GM12878 (cell line): ENCODE measurements around the gene SYT1. TPM values are rescaled to one million over a fixed set of nuclear protein-coding genes. Genes with fewer than 3 reads are reported as not detected.

Experiments used
- ATAC-seq: fragments of 200-7000 bp; cut with Tn5 transposase; 3 replicates; pipeline ENCODE4 v1.9.1; 2020; ENCODE audit warnings: mild to moderate bottlenecking, moderate library complexity
- BruUV-seq: library from RNA; stranded (reverse); fragments of 400-500 nt; replicated peaks from 2 replicates; lab custom pipeline; 2021; lab: Mats Ljungman, UMichigan
- CTCF ChIA-PET: fragments of 300-600 bp; sonication (Branson Sonifier 250); formaldehyde crosslinking; extraction: SDS; loops from one replicate; lab custom pipeline; 2021; ENCODE audit warnings: inconsistent platforms; lab: Yijun Ruan, JAX
- POLR2A ChIA-PET: fragments of 350-600 bp; formaldehyde crosslinking; extraction: SDS; loops from one replicate; lab custom pipeline; 2021; ENCODE audit warnings: inconsistent platforms; lab: Charles Lee
- RAD21 ChIA-PET: fragments of 300-600 bp; sonication (Branson Sonifier 250); formaldehyde crosslinking; loops from one replicate; lab custom pipeline; 2023; ENCODE audit warnings: antibody characterized with exemption; ENCODE audit not compliant: unreplicated experiment; lab: Charles Lee
- SMC1A ChIA-PET: fragments of 300-600 bp; sonication (Branson Sonifier 250); formaldehyde crosslinking; loops from one replicate; lab custom pipeline; 2023; ENCODE audit not compliant: unreplicated experiment, uncharacterized antibody; lab: Charles Lee
- DNase-seq: peaks from one replicate; pipeline ENCODE4 v3.0.0-alpha.2; 2011; ENCODE audit warnings: low read depth, low spot score
- FAIRE-seq: peaks from 3 replicates; lab custom pipeline; 2011; peaks lifted over from hg19 to GRCh38; lab: Jason Lieb, UNC
- H2AFZ ChIP-seq: 2 replicates; pipeline ENCODE4 v1.6.0; 2011; ENCODE audit warnings: low read depth, low read length, control low read depth; ENCODE audit not compliant: control insufficient read depth
- H3K27ac ChIP-seq: 2 replicates; pipeline ENCODE4 v1.5.1; 2011; ENCODE audit warnings: control low read depth; ENCODE audit not compliant: control insufficient read depth, insufficient read depth
- H3K27me3 ChIP-seq, 2 experiments: replicated peaks in 1 of 2; 2 replicates each; pipeline versions ENCODE4 v1.6.0 to v1.6.1; 2011; ENCODE audit warnings: low read length in 1 of 2; ENCODE audit not compliant: control insufficient read depth in 2 of 2, insufficient read depth in 2 of 2
- H3K36me3 ChIP-seq, 2 experiments: 2 replicates each; pipeline ENCODE4 v1.5.1; 2011; ENCODE audit warnings: low read length in 1 of 2; ENCODE audit not compliant: control insufficient read depth in 2 of 2, insufficient read depth in 2 of 2
- H3K4me1 ChIP-seq: 2 replicates; pipeline ENCODE4 v1.6.1; 2011; ENCODE audit warnings: mild to moderate bottlenecking, low read length, moderate library complexity, mixed read lengths; ENCODE audit not compliant: control insufficient read depth, insufficient read depth
- H3K4me2 ChIP-seq: 2 replicates; pipeline ENCODE4 v1.6.0; 2011; ENCODE audit warnings: control low read depth; ENCODE audit not compliant: control insufficient read depth, insufficient read depth
- H3K4me3 ChIP-seq: fragments of 200-600 bp; sonication (generic); 2 replicates; pipeline ENCODE4 v1.5.1; 2016
- H3K79me2 ChIP-seq: 2 replicates; pipeline ENCODE4 v1.6.0; 2011; ENCODE audit warnings: low read length; ENCODE audit not compliant: control insufficient read depth, insufficient read depth
- H3K9ac ChIP-seq: 2 replicates; pipeline ENCODE4 v1.8.0; 2011; ENCODE audit warnings: low read length, control low read depth, mixed read lengths; ENCODE audit not compliant: control insufficient read depth, insufficient read depth
- H3K9me3 ChIP-seq: replicated peaks from 3 replicates; pipeline ENCODE4 v1.5.1; 2011; ENCODE audit warnings: mild to moderate bottlenecking, low read length; ENCODE audit not compliant: control insufficient read depth, insufficient read depth
- H4K20me1 ChIP-seq: 2 replicates; pipeline ENCODE4 v1.6.0; 2011; ENCODE audit not compliant: control insufficient read depth, insufficient read depth
- ATF2 ChIP-seq: IDR thresholded peaks from 2 replicates; pipeline ENCODE4 v1.6.1; 2012; ENCODE audit warnings: low read length, inconsistent platforms
- ATF3 ChIP-seq: IDR thresholded peaks from 2 replicates; pipeline ENCODE4 v1.6.1; 2011; ENCODE audit warnings: low read depth, mild to moderate bottlenecking, low read length, moderate library complexity, borderline replicate concordance; ENCODE audit errors: extremely low read depth
- ETV6 ChIP-seq, 2 experiments: fragments of 450-650 bp in 1 of 2; IDR thresholded peaks in 1 of 2; conservative IDR thresholded peaks in 1 of 2; 2 replicates each; pipeline ENCODE4 v1.6.1; 2014; ENCODE audit warnings: antibody characterized with exemption in 1 of 2, borderline replicate concordance in 1 of 2, low read depth in 1 of 2, mild to moderate bottlenecking in 1 of 2, moderate library complexity in 1 of 2
- HCFC1 ChIP-seq: fragments of 150-350 bp; IDR thresholded peaks from 2 replicates; pipeline ENCODE4 v1.6.1; 2014; ENCODE audit warnings: low read length
- HDAC6 ChIP-seq: fragments of 200-600 bp; sonication (generic); IDR thresholded peaks from one replicate; pipeline ENCODE4 v1.8.0; 2017; ENCODE audit warnings: antibody characterized with exemption; ENCODE audit not compliant: unreplicated experiment
- JUNB ChIP-seq: IDR thresholded peaks from 2 replicates; pipeline ENCODE4 v1.6.1; 2016; ENCODE audit warnings: antibody characterized with exemption, mild to moderate bottlenecking
- NR2C1 ChIP-seq: fragments of 450-650 bp; IDR thresholded peaks from 2 replicates; pipeline ENCODE4 v1.6.1; 2017; ENCODE audit warnings: antibody characterized with exemption, mild to moderate bottlenecking, moderate library complexity
- POU2F2 ChIP-seq: IDR thresholded peaks from 3 replicates; pipeline ENCODE4 v1.6.1; 2011; ENCODE audit warnings: low read depth, mild to moderate bottlenecking, low read length, borderline replicate concordance
- USF2 ChIP-seq: IDR thresholded peaks from 2 replicates; pipeline ENCODE4 v1.6.1; 2011; ENCODE audit warnings: low read depth, low read length, improper control_type of control experiment, borderline replicate concordance
- WGBS: methylation state at CpG from one replicate; pipeline ENCODE4 v1.1.6; 2016; ENCODE audit warnings: low lambda C conversion rate; ENCODE audit not compliant: insufficient replicate concordance, insufficient coverage; ENCODE audit errors: missing lambda C conversion rate; 5-methylcytosine and 5-hydroxymethylcytosine counted together
- in situ Hi-C: fragments of 300-500 bp; cut with MboI; formaldehyde crosslinking; loops from 9 replicates; pipeline ENCODE4 v1.14.3; 2018; ENCODE audit warnings: mixed read lengths
- intact Hi-C: fragments of 100-400 bp; cut with micrococcal nuclease; formaldehyde crosslinking; loops from one replicate; pipeline ENCODE4 v1.14.2; 2022; ENCODE audit not compliant: unreplicated experiment
- polyA plus RNA-seq, 11 experiments: library from polyadenylated mRNA; depleted of rRNA in 4 of 11; unstranded in 6 of 11; stranded (reverse) in 5 of 11; fragments of >200 nt; fragmentation: Nextera tagmentation in 4 of 11; fragmentation: Illumina TruSeq in 1 of 11; extraction: Ambion mirVana in 4 of 11; extraction: Trizol in 1 of 11; gene quantifications; 1 replicate in 1 of 11; 2 replicates in 10 of 11; pipeline versions ENCODE4 v1.2.1 to v1.2.3, GENCODE V29; 2011 to 2016; ENCODE audit warnings: inconsistent platforms in 2 of 11, missing spikeins in 2 of 11, low read depth in 1 of 11
- total RNA-seq, 4 experiments: library from RNA; depleted of rRNA in 3 of 4; stranded (reverse); fragments of >200 nt in 3 of 4; fragmentation: Illumina TruSeq in 1 of 4; extraction: Trizol in 1 of 4; gene quantifications; 2 replicates each; pipeline versions ENCODE4 v1.2.1 to v1.2.3, GENCODE V29; 2013 to 2021
- TF ChIP-seq, protein P1 (sequence below): fragments of 450-650 bp; IDR thresholded peaks from 2 replicates; pipeline ENCODE4 v1.6.1; 2017; ENCODE audit warnings: mild to moderate bottlenecking

The SYT1 gene
- total and polyA plus RNA-seq, 10 of the 15 experiments (the other 5 are each of a cell fraction or from before 2014, with no cell fraction given): 0.10 to 0.28 TPM; not detected in 8

- SMC1A ChIA-PET: interaction anchor here (0.7 kb wide), 1 partner anchor 99 kb away, joined by 3 read pairs; no protein-coding TSS in a partner anchor
- Histone ChIP-seq H3K9ac (no peak overlapping the region), H3K4me3 (no peak overlapping the region), H3K4me1 (no peaks in the 10 kb centered on the region), H2AFZ (no peak overlapping the region), H3K4me2 (no peak overlapping the region), H3K9me3 (no peaks in the 10 kb centered on the region), H3K79me2 (no peaks in the 10 kb centered on the region), H3K36me3 (no peaks in the 10 kb centered on the region), H3K27ac (no peak overlapping the region), H4K20me1 (no peaks in the 10 kb centered on the region), H3K27me3 (no peaks in the 10 kb centered on the region)
- FAIRE-seq: no peak
- no peak for ATAC-seq
- POLR2A ChIA-PET: no interaction called here
- RAD21 ChIA-PET: no interaction called here
- intact Hi-C loops: loop anchor here (10.0 kb wide), 1 partner anchor 1366 kb away; no protein-coding TSS in a partner anchor
- CTCF ChIA-PET: interaction anchor here (1.2 kb wide), 1 partner anchor 15 kb away, joined by 3 read pairs; no protein-coding TSS in a partner anchor
- in situ Hi-C loops: no loop called here
- 19% methylated on average over 2 of the region's 2 CpGs for WGBS
- no peak for DNase-seq
- no TSS peak for BruUV-seq
- TF ChIP-seq USF2: no peak
- TF ChIP-seq POU2F2: no peak
- TF ChIP-seq, protein P1, sequence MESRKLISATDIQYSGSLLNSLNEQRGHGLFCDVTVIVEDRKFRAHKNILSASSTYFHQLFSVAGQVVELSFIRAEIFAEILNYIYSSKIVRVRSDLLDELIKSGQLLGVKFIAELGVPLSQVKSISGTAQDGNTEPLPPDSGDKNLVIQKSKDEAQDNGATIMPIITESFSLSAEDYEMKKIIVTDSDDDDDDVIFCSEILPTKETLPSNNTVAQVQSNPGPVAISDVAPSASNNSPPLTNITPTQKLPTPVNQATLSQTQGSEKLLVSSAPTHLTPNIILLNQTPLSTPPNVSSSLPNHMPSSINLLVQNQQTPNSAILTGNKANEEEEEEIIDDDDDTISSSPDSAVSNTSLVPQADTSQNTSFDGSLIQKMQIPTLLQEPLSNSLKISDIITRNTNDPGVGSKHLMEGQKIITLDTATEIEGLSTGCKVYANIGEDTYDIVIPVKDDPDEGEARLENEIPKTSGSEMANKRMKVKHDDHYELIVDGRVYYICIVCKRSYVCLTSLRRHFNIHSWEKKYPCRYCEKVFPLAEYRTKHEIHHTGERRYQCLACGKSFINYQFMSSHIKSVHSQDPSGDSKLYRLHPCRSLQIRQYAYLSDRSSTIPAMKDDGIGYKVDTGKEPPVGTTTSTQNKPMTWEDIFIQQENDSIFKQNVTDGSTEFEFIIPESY: no peak
- TF ChIP-seq ATF3: no peak
- no peak for TF ChIP-seq HDAC6
- TF ChIP-seq HCFC1: no peak
- TF ChIP-seq NR2C1: no peak
- TF ChIP-seq ETV6 (conservative IDR thresholded peaks at IDR 0.05 in 1 of 2, IDR thresholded peaks at IDR 0.05 in 1 of 2; ENCODE audit: borderline replicate concordance in 1 of 2, low read depth in 1 of 2): no peak
- TF ChIP-seq ATF2: no peak
- no peak for TF ChIP-seq JUNB
Observed at GRCh38 chr12:79371226-79371625, 506.7 kb downstream of the SYT1 start.
